H1 (cell line): Measurements from ENCODE around the gene BCL2L1. TPM values are rescaled to one million over a fixed set of nuclear protein-coding genes. Genes with fewer than 3 reads are reported as not detected.

ENCODE experiments used
- BACH1 ChIP-seq: IDR thresholded peaks from 2 replicates; pipeline ENCODE4 v1.6.1; 2012; ENCODE audit warnings: low read length, improper control_type of control experiment
- BCL11A ChIP-seq, 2 experiments: IDR thresholded peaks; one replicate each; pipeline ENCODE4 v1.6.1; 2011; ENCODE audit warnings: low read depth in 2 of 2, low read length in 2 of 2, mild to moderate bottlenecking in 2 of 2
- BRCA1 ChIP-seq: IDR thresholded peaks from 2 replicates; pipeline ENCODE4 v1.6.1; 2012; ENCODE audit warnings: low read depth, low read length, improper control_type of control experiment
- CTBP2 ChIP-seq: IDR thresholded peaks from 2 replicates; pipeline ENCODE4 v1.7.0; 2011; ENCODE audit warnings: borderline replicate concordance, mild to moderate bottlenecking, moderate library complexity, mixed read lengths, low read length; ENCODE audit not compliant: insufficient read depth, insufficient read length
- FOSL1 ChIP-seq: IDR thresholded peaks from 2 replicates; pipeline ENCODE4 v1.6.1; 2011; ENCODE audit warnings: mild to moderate bottlenecking, low read depth, low read length, moderate library complexity; ENCODE audit not compliant: insufficient read depth
- KDM5A ChIP-seq: fragments of 200-600 bp; IDR thresholded peaks from 2 replicates; pipeline ENCODE4 v1.7.1; 2012; ENCODE audit warnings: mild to moderate bottlenecking, low read length, inconsistent platforms, mixed read lengths
- MAFK ChIP-seq: IDR thresholded peaks from 2 replicates; pipeline ENCODE4 v1.6.1; 2012; ENCODE audit warnings: low read depth, mild to moderate bottlenecking, improper control_type of control experiment, low read length
- RAD21 ChIP-seq, 2 experiments: IDR thresholded peaks in 1 of 2; conservative IDR thresholded peaks in 1 of 2; 2 replicates each; pipeline ENCODE4 v1.6.1; 2011; ENCODE audit warnings: low read depth in 2 of 2, low read length in 2 of 2, improper control_type of control experiment in 1 of 2, inconsistent platforms in 1 of 2, mild to moderate bottlenecking in 1 of 2, moderate library complexity in 1 of 2
- RNF2 ChIP-seq: fragments of 200-900, 300-1000 bp; sonication (generic); IDR thresholded peaks from 2 replicates; pipeline ENCODE4 v1.7.1; 2016; ENCODE audit warnings: borderline replicate concordance, low read depth, mild to moderate bottlenecking, antibody characterized with exemption, low read length; ENCODE audit not compliant: poor library complexity, severe bottlenecking; ENCODE audit errors: missing control alignments
- TAF7 ChIP-seq: optimal IDR thresholded peaks from 2 replicates; pipeline ENCODE3; 2011; ENCODE audit warnings: low read depth, mild to moderate bottlenecking, inconsistent platforms, low read length, moderate library complexity, borderline replicate concordance
- polyA plus RNA-seq, 7 experiments: library from polyadenylated mRNA; depleted of rRNA in 3 of 7; stranded (reverse) in 5 of 7; unstranded in 2 of 7; fragments of >200 nt in 5 of 7; fragments of 200-250 nt in 2 of 7; gene quantifications; 1 replicate in 5 of 7; 2 replicates in 1 of 7; 4 replicates in 1 of 7; pipeline versions ENCODE4 v1.2.1 to v1.2.3, GENCODE V29; 2011 to 2013; ENCODE audit warnings: missing spikeins in 2 of 7, mixed read lengths in 2 of 7
- total RNA-seq: library from RNA; stranded (reverse); fragmentation: NEBNext Ultra II Directional; extraction: Animal tissue kit (Norgen Biotek cat#: 25700); gene quantifications from 2 replicates; pipeline ENCODE4 v1.2.1, GENCODE V29; 2021

BCL2L1 gene
- total and polyA plus RNA-seq, 2 of the 8 experiments (the other 6 are each of a cell fraction or from before 2014, with no cell fraction given) = 64.9 to 66.1 TPM

DNA sequence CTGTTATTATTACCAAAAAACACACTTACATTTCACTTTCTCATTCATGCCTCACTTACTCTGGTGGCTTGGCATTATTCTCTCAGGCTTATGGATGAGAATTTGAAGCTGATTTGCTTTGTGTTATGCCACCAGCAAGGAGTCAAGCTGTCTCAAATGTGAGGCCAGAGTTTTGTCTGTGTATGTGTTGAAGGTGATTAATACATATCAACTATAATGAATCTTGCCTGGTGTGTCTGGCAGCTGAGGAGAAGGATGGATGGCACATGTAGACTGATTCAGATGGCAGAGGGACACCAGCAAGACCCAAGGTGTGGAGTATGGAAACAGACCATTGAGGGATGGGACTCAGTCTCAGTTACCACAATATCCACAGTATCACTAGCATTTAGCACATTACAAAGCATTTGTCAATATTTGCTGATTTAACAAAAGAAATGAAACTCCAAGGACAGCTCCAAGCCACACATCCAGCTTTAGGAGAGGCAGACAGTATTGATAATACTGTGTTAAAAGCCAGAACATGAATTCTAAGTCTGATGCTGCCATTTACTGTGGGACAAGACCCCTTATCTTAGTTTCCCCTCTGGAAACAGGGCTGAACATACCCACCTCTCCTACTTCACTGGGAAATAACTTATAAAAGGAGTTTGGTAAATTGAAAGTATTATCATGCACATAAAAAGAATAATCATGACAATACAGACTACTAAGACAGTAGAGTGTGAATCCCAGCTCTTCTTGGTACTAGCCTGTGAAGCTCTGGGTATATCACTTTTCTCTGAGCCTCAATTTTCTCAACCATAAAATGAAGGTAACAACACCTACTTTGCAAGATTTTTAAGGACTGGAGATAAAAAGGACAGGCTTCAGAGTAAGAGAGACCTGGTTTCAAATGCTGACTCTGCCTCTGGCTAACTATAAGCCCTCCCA lies 11.2 kb downstream of the BCL2L1 start (continued):
- TF ChIP-seq FOSL1 = no peak
- no peak for TF ChIP-seq BACH1
- TF ChIP-seq BCL11A (IDR thresholded peaks at IDR 0.05; ENCODE audit: low read depth in 2 of 2, low read length in 2 of 2) = no peak
- TF ChIP-seq RAD21 (IDR thresholded peaks at IDR 0.05 in 1 of 2, conservative IDR thresholded peaks at IDR 0.05 in 1 of 2; ENCODE audit: low read depth in 2 of 2, low read length in 2 of 2) = no peak
- TF ChIP-seq TAF7 = no peak
- no peak for TF ChIP-seq MAFK
- TF ChIP-seq KDM5A = no peak
- TF ChIP-seq RNF2 = no peak
- TF ChIP-seq CTBP2 = no peak
- TF ChIP-seq BRCA1 = no peak
